OCI-LY3 (cell line): ENCODE data around the gene PBX2.

Experiments
- CTCF ChIP-seq: fragments of 200-600, 300-600 bp; sonication (generic); IDR thresholded peaks from 2 replicates; pipeline ENCODE4 v1.5.1; 2014; ENCODE audit warnings: antibody characterized with exemption, low read length, low read depth
- EZH2phosphoT487 ChIP-seq: fragments of 200-600 bp; shearing (Covaris generic); IDR thresholded peaks from 2 replicates; pipeline ENCODE4 v1.6.1; 2018; ENCODE audit warnings: antibody characterized with exemption, mixed run types, low read depth

GRCh38 chr6:32183483-32184083 lies 6.4 kb downstream of the PBX2 start:
- no peak for TF ChIP-seq CTCF
- no peak for TF ChIP-seq EZH2phosphoT487
